Measurements from ENCODE around the gene ACTA2. TPM values are rescaled to one million over a fixed set of nuclear protein-coding genes. Genes with fewer than 3 reads are reported as not detected.

The ACTA2 gene
- total RNA-seq, 1 experiment from 2014 or later: 1.3 TPM

GRCh38 chr10:88896994-88897853 is 55.3 kb downstream of the ACTA2 start:
- Histone ChIP-seq H3K4me1 (ENCODE audit: low read length) (peaks cover 70% of the 10 kb centered on the region), H3K9me3 (ENCODE audit: low read length) (no peaks in the 10 kb centered on the region), H2AFZ (ENCODE audit: low read length) (no peak overlapping the region), H3K36me3 (ENCODE audit: insufficient read depth, low read length) (no peaks in the 10 kb centered on the region; the same call in 1 of the 2 replicates), H3K9me2 (replicated peaks; ENCODE audit: insufficient read depth, low read length) (no peaks in the 10 kb centered on the region), H3K27me3 (ENCODE audit: low read length) (no peaks in the 10 kb centered on the region), H3K79me2 (ENCODE audit: low read length) (peaks cover 83% of the 10 kb centered on the region), H3K4me3 (ENCODE audit: low read length) (no peak overlapping the region), H3K9ac (ENCODE audit: low read length) (no peak overlapping the region), H3K4me2 (ENCODE audit: low read depth, low read length, poor library complexity, severe bottlenecking) (no peak overlapping the region), H3K27ac (ENCODE audit: low read length) (0 out of 2 replicates have a peak overlapping the region, but pooled peaks have one; percentile 37), H4K20me1 (ENCODE audit: insufficient read depth, low read depth, low read length) (no peaks in the 10 kb centered on the region)
- no peak for DNase-seq

DNA sequence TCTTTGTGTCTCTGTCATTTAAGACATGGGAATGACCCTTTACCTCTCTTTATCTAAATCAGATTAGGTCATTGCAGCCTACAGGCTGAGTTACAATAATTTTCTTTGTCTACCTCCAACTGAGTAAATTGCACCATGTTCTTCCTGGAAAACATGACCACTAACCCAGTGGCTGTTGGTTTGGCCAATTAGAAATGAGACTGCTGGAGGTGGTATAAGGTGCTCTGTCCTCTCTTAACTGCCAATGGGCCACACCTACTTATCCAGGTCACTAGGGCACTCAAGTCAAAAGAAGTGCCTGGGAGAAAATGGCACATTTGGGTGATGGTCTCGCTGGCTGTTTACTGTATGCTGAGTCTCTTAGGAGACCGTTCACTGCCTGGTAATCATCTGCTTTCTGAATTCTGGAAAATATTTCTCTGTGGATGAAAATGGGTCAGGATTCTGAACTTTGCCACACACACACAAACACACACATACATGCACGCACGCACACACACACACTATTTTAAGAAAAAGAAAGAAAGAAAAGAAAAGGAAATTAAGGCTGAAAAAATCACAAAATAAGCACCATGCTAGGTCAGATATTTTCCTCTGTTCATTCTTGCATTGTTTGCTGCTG is 56.1 kb downstream of the ACTA2 start:
- H3K79me2 ChIP-seq (ENCODE audit: low read length): peaks cover 90% of the 10 kb centered on the region

DNA sequence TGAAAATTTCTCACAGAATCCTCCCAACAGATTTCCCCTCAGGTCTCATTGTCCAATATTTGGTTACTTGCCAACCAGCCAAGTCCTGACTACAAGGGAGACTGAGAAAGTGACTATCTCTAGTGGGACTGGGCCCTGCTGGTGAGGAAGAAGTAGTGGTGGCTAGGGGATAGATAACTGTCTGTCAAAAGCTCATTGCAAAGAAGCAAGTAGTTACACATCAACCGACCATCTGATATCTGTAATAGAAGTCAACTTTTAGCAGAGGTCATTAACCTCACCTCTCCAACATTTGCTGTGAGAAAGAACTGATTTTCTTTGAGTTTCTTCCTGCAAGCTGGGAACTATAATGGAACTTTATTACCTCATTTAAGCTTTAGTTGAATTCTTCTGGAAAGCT is 57.3 kb downstream of the ACTA2 start:
- no peak for DNase-seq
- Histone ChIP-seq H4K20me1 (ENCODE audit: insufficient read depth, low read depth, low read length) (no peaks in the 10 kb centered on the region), H3K4me2 (ENCODE audit: low read depth, low read length, poor library complexity, severe bottlenecking) (no peak overlapping the region), H3K4me3 (ENCODE audit: low read length) (no peak overlapping the region), H3K9ac (ENCODE audit: low read length) (no peak overlapping the region), H3K27me3 (ENCODE audit: low read length) (no peaks in the 10 kb centered on the region), H3K79me2 (ENCODE audit: low read length) (peaks cover 92% of the 10 kb centered on the region), H3K4me1 (ENCODE audit: low read length) (peaks cover 72% of the 10 kb centered on the region), H3K9me2 (replicated peaks; ENCODE audit: insufficient read depth, low read length) (no peaks in the 10 kb centered on the region), H3K27ac (ENCODE audit: low read length) (no peak overlapping the region), H2AFZ (ENCODE audit: low read length) (no peak overlapping the region), H3K9me3 (ENCODE audit: low read length) (no peaks in the 10 kb centered on the region), H3K36me3 (ENCODE audit: insufficient read depth, low read length) (no peaks in the 10 kb centered on the region; the same call in 1 of the 2 replicates)

More for the DNA sequence above, 56.1 kb downstream of the ACTA2 start:
- Histone ChIP-seq H4K20me1 (ENCODE audit: insufficient read depth, low read depth, low read length) (no peaks in the 10 kb centered on the region), H3K27ac (ENCODE audit: low read length) (no peak overlapping the region), H3K9ac (ENCODE audit: low read length) (no peak overlapping the region), H3K9me2 (replicated peaks; ENCODE audit: insufficient read depth, low read length) (no peaks in the 10 kb centered on the region), H3K27me3 (ENCODE audit: low read length) (no peaks in the 10 kb centered on the region), H3K9me3 (ENCODE audit: low read length) (no peaks in the 10 kb centered on the region), H3K4me3 (ENCODE audit: low read length) (no peak overlapping the region), H2AFZ (ENCODE audit: low read length) (no peak overlapping the region), H3K36me3 (ENCODE audit: insufficient read depth, low read length) (no peaks in the 10 kb centered on the region; the same call in 1 of the 2 replicates), H3K4me2 (ENCODE audit: low read depth, low read length, poor library complexity, severe bottlenecking) (no peak overlapping the region), H3K4me1 (ENCODE audit: low read length) (peaks cover 72% of the 10 kb centered on the region)
- DNase-seq: no peak

- H3K9me2 ChIP-seq (replicated peaks; ENCODE audit: insufficient read depth, low read length): no peaks in the 10 kb centered on the region
- no peak overlapping the region for H2AFZ ChIP-seq (ENCODE audit: low read length)
- H4K20me1 ChIP-seq (ENCODE audit: insufficient read depth, low read depth, low read length): no peaks in the 10 kb centered on the region
- no peak for DNase-seq
- H3K9me3 ChIP-seq (ENCODE audit: low read length): no peaks in the 10 kb centered on the region
- H3K27ac ChIP-seq (ENCODE audit: low read length): no peak overlapping the region
- no peak overlapping the region for H3K9ac ChIP-seq (ENCODE audit: low read length)
- no peak overlapping the region for H3K4me2 ChIP-seq (ENCODE audit: low read depth, low read length, poor library complexity, severe bottlenecking)
- H3K36me3 ChIP-seq (ENCODE audit: insufficient read depth, low read length): no peaks in the 10 kb centered on the region; the same call in 1 of the 2 replicates
- no peaks in the 10 kb centered on the region for H3K27me3 ChIP-seq (ENCODE audit: low read length)
- peaks cover 76% of the 10 kb centered on the region for H3K4me1 ChIP-seq (ENCODE audit: low read length)
- H3K4me3 ChIP-seq (ENCODE audit: low read length): no peak overlapping the region
- H3K79me2 ChIP-seq (ENCODE audit: low read length): peaks cover 96% of the 10 kb centered on the region
These were observed 59.0 kb downstream of the ACTA2 start for GRCh38 chr10:88893611-88894010.

DNA sequence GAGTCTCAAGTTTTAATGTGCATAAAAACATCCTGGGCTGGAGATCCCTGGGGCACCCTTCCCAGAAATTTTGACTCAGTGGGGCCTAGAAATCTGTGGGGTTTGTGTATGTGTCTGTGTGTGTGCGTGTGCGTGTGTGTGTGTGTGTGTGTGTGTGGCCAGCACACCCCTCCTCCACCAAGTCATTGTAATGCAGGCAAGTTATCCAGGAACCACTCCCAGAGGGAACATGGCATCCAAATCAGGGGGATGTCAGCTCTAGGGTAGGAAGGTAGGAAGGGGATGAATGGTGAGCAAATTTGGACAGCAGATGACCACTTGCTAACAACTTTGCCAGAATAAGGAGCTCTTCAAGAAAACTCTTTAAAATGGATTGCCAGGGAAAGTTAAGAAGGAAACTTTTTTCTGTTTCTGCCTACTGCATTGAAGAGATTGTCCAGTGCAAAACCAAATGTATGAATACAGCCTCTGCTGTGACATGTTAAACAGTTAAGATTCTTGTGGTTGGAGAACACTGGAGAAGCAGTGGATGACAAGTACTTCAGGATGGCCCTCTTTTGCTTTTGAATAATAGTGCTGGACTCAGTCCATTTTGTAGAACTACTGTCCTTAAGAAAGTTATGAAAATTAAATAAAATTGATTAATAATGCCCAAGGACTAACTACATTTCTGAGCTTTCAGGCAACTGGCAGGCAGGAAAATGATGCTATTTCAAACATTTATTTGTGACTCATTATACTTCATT is 60.2 kb downstream of the ACTA2 start:
- H3K4me1 ChIP-seq (ENCODE audit: low read length): peaks cover 78% of the 10 kb centered on the region
- no peak overlapping the region for H3K4me3 ChIP-seq (ENCODE audit: low read length)
- no peaks in the 10 kb centered on the region for H3K27me3 ChIP-seq (ENCODE audit: low read length)
- H3K9ac ChIP-seq (ENCODE audit: low read length): no peak overlapping the region
- no peak overlapping the region for H3K4me2 ChIP-seq (ENCODE audit: low read depth, low read length, poor library complexity, severe bottlenecking)
- H3K36me3 ChIP-seq (ENCODE audit: insufficient read depth, low read length): no peaks in the 10 kb centered on the region; the same call in 1 of the 2 replicates
- no peaks in the 10 kb centered on the region for H3K9me2 ChIP-seq (replicated peaks; ENCODE audit: insufficient read depth, low read length)
- H3K9me3 ChIP-seq (ENCODE audit: low read length): no peaks in the 10 kb centered on the region
- no peak for DNase-seq
- H4K20me1 ChIP-seq (ENCODE audit: insufficient read depth, low read depth, low read length): no peaks in the 10 kb centered on the region
- no peak overlapping the region for H2AFZ ChIP-seq (ENCODE audit: low read length)
- peaks cover 96% of the 10 kb centered on the region for H3K79me2 ChIP-seq (ENCODE audit: low read length)
- H3K27ac ChIP-seq (ENCODE audit: low read length): no peak overlapping the region

- Histone ChIP-seq H3K9me3 (ENCODE audit: low read length) (no peaks in the 10 kb centered on the region), H4K20me1 (ENCODE audit: insufficient read depth, low read depth, low read length) (no peaks in the 10 kb centered on the region), H3K9me2 (replicated peaks; ENCODE audit: insufficient read depth, low read length) (no peaks in the 10 kb centered on the region), H3K4me2 (ENCODE audit: low read depth, low read length, poor library complexity, severe bottlenecking) (peak overlapping the region; percentile 87), H3K4me1 (ENCODE audit: low read length) (peaks cover 79% of the 10 kb centered on the region), H3K79me2 (ENCODE audit: low read length) (peaks cover 95% of the 10 kb centered on the region), H2AFZ (ENCODE audit: low read length) (no peak overlapping the region), H3K4me3 (ENCODE audit: low read length) (no peak overlapping the region), H3K27ac (ENCODE audit: low read length) (peak overlapping the region; percentile 95; the same call in 1 of the 2 replicates), H3K36me3 (ENCODE audit: insufficient read depth, low read length) (no peaks in the 10 kb centered on the region; the same call in 1 of the 2 replicates), H3K9ac (ENCODE audit: low read length) (no peak overlapping the region), H3K27me3 (ENCODE audit: low read length) (no peaks in the 10 kb centered on the region)
- DNase-seq: no peak
These were observed 61.7 kb downstream of the ACTA2 start for GRCh38 chr10:88890681-88891381.

GRCh38 chr10:88889559-88890337 is 62.8 kb downstream of the ACTA2 start:
- H3K79me2 ChIP-seq (ENCODE audit: low read length): peaks cover 95% of the 10 kb centered on the region
- H3K4me3 ChIP-seq (ENCODE audit: low read length): peak overlapping the region; percentile 72; the same call in 1 of the 2 replicates
- no peaks in the 10 kb centered on the region for H3K27me3 ChIP-seq (ENCODE audit: low read length)
- H4K20me1 ChIP-seq (ENCODE audit: insufficient read depth, low read depth, low read length): no peaks in the 10 kb centered on the region
- no peaks in the 10 kb centered on the region for H3K9me3 ChIP-seq (ENCODE audit: low read length)
- H3K4me2 ChIP-seq (ENCODE audit: low read depth, low read length, poor library complexity, severe bottlenecking): peak overlapping the region; percentile 87
- no peak overlapping the region for H2AFZ ChIP-seq (ENCODE audit: low read length)
- no peak overlapping the region for H3K9ac ChIP-seq (ENCODE audit: low read length)
- H3K4me1 ChIP-seq (ENCODE audit: low read length): peaks cover 86% of the 10 kb centered on the region
- no peak for DNase-seq
- no peaks in the 10 kb centered on the region for H3K9me2 ChIP-seq (replicated peaks; ENCODE audit: insufficient read depth, low read length)
- H3K27ac ChIP-seq (ENCODE audit: low read length): peak overlapping the region; percentile 95
- no peaks in the 10 kb centered on the region for H3K36me3 ChIP-seq (ENCODE audit: insufficient read depth, low read length)
